Pons (tissue), 1 donor: ENCODE measurements around the gene ACOD1.

Source experiments
- DNase-seq: peaks from one replicate; pipeline ENCODE4 v3.0.0-alpha.2; 2016; ENCODE audit warnings: low spot score

ACOD1 gene

DNA sequence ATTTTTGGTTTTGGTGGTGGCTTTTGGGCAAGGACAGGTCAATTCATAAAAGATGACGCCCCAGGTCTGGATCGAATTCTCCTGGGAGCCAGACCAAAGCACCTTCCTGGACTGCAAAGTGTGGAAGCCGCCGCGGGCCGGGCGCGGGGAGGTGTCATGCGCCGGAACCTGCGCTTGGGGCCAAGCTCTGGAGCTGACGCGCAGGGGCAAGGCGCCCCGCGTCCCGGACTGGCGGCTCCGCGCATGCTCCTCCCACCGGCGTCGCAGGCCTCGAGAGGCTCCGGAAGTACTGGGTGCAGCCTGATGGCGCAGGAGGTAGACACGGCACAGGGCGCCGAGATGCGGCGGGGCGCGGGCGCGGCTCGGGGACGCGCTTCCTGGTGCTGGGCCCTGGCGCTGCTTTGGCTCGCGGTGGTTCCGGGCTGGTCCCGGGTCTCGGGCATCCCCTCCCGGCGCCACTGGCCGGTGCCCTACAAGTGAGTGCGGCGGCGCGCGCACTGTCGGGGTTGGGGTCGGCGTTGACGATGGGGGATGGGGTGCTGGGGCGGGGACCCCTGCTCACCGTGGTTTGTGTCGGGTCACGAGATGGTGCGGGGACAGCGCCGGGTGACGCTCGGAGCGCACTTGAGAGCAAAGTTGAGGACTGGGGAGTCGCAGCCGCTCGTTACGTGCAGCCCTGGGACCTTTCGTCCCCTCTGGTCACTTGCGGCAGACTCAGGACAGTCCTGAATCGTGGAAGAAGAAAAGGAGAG lies 43.7 kb downstream of the ACOD1 start, which contains the start of gene CLN5:
TSS of gene CLN5 (plus strand) at position 286 of the 752 bp plus-strand sequence. CDS start at position 304, 18 bp downstream.
- DNase-seq: peak; percentile 89

DNA sequence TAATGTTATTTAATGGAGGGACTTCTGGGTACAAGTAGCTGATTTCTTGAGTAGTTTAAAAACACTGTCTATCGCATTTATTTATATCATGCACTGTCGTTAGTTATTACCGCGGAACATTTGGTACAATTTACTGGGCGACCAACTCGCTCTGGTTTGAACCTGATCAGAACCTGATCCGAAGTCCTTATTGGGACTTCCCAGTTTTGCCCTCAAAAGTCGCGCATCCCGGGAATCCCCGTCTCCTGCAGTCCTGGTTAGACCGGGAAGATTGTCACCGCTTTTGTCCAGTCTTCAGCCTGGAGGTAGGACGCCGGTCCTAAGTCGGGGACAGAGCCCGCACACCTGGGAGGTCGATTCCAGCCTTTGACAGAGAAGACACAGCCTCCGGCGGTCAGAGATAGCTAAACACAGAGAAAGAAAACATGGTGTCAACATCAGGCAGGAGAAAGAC lies 44.3 kb downstream of the ACOD1 start:
- peak; percentile 39 for DNase-seq

DNA sequence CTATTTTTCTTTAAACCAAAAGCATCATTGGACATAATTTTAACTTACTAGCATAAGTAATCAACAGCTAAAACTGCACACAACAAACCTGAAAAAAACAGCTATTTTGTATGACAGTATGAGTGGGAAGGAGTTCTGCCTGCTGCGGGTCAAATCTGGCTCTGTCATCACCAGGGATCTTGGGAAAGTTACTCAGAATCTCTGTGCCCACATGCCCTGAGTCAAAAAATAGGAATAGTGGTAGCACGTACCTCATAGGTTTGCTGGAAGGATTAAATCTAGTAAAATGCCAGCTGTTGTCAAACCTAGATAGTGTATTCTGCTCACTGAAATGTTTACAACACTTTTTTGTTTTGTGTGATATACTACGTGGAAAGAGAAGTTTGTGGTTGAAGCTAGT lies 44.7 kb downstream of the ACOD1 start:
- DNase-seq: no peak

DNA sequence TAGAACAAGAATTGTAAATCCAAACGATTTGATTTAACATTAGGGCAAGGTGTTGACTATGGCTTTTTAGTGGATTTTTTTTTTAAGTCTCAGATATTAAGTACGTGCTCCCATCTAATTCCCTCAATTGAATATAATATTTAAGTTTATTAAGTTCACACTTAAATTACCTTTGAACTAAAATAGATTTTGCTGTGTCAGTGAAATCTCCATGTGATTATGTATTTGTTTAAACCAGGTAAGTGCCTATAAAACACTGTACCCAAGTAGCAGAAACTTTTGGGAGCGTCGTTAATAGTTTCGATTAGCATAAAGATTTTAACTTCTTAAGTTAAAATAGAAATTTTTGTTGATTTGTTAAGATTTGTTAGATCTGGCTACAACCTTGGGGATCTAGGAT lies 45.2 kb downstream of the ACOD1 start:
- DNase-seq: no peak

DNA sequence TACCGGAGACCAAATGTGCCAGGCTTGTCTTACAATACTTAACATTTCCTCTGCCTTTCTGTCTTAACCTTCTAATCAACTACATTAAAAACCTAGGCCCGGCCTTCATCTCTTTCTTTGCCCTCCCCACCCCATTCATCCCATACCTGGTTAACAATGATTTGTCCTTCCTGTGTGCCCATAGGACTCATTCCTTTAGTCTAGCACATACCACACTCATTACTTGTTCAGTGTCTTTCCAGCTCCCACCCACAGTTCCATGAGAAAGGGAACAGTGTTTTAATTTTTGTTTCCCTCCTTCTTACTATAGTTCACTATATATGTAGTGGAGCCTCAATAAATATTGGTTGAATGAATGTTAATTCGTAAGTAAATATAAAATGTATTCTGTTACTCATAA lies 46.0 kb downstream of the ACOD1 start:
- DNase-seq: no peak

DNA sequence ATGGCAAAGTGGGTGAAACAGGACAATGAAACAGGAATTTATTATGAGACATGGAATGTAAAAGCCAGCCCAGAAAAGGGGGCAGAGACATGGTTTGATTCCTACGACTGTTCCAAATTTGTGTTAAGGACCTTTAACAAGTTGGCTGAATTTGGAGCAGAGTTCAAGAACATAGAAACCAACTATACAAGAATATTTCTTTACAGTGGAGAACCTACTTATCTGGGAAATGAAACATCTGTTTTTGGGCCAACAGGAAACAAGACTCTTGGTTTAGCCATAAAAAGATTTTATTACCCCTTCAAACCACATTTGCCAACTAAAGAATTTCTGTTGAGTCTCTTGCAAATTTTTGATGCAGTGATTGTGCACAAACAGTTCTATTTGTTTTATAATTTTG lies 52.2 kb downstream of the ACOD1 start:
- no peak for DNase-seq

DNA sequence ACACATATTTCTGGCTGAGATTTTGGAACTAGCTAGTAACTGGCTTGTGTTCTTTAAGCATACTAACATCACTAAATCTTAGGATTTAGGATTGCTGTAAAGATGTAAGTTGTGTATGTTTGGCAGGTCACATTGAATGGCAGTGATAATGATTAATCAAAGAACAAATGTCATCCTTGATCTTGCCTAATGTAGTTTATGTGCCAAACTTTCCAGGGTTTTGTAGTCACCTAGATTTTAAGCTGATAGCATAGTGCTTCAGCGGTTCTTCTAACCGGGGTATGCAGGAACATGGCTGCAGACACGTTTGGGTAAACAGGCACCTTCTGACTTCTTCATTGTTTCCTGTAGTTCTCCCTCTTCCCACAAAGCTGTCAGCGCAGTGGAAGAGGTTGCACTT lies 53.2 kb downstream of the ACOD1 start:
- DNase-seq: no peak

DNA sequence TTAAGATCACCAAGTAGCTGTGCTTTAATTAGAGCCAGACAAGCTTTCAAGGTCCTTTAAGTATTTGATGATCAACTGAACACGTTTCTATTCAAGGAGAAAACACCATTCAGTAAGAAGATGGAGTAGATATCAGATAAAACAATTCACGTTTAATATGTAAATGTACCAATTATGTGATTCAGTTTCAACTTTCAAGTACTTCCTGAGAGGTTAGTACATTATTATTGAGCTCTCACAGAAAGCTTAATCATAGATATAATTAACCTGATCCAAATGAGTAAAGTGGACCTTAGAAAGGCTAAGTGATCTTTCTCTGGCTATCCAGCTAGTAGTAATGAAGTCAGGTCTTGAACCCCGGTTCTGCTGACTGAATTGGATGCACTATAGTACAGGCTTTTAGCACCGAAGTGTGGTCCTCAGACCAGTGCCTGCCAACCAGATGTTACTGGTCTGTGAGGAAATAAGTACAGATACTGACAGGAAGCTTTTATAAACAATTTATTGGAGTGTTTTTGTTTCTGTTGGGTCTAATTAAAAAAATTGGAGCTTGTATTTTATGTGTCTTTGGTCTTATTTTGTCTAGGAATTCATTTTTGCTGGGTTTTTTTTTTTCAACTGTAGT lies 53.8 kb downstream of the ACOD1 start:
- DNase-seq: no peak

DNA sequence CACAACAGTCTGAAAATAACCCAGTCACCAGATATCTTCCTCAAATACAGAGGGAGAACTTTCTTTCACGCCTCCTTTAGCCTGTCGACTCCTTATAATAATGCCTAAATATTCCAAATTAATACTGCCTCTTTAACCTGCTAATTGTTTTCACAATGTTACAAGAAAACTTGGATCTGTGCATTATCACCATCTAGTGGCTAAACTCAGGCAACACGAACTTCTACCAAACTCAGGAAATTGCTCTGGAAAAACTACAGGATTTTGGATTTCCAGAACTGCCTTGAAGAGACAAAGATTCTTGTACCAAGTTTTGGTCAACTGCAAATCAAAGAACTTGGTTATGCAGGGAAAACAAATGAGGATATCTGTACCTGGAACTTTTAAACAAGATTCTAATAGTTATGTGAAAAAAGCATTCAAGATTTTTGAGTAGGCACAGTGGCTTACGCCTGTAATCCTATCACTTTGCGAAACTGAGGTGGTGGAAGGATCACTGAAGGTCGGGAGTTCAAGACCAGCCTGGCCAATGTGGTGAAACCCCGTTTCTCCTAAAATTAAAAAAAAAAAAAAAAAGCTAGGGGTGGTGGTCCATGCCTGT lies 54.4 kb downstream of the ACOD1 start:
- peak; percentile 43 for DNase-seq
